Stimulated activated CD8-positive, alpha-beta memory T cell treated with anti-CD3 and anti-CD28 coated beads, Interleukin-4, amount 100 ng/mL, for 48 hours (primary cell): Measurements from ENCODE around the gene ZNF688.
"Not testable (repeated sequence)": the region's sequence is repeated elsewhere in the genome, so short reads cannot be mapped to it uniquely, and the experiment has no call there.

ENCODE experiments used
- DNase-seq: peaks from one replicate; pipeline ENCODE4 v3.0.0-alpha.2; 2020

Gene ZNF688

GRCh38 chr16:30555315-30556124 lies 16.0 kb downstream of the ZNF688 start:
- DNase-seq, result no peak

GRCh38 chr16:30554557-30555314 lies 16.8 kb downstream of the ZNF688 start:
- DNase-seq, result no peak

GRCh38 chr16:30553393-30553899 lies 18.1 kb downstream of the ZNF688 start:
- no peak for DNase-seq

- DNase-seq, result no peak
Measured at GRCh38 chr16:30552956-30553355, 18.6 kb downstream of the ZNF688 start.

- peak; percentile 73 for DNase-seq
Measured at GRCh38 chr16:30551781-30552180, 19.7 kb downstream of the ZNF688 start.

GRCh38 chr16:30548416-30549253 lies 22.9 kb downstream of the ZNF688 start:
- DNase-seq, result no peak

GRCh38 chr16:30546115-30546514 lies 25.4 kb downstream of the ZNF688 start:
- DNase-seq, result no peak

- DNase-seq, result no peak
Measured at GRCh38 chr16:30543067-30543466, 28.4 kb downstream of the ZNF688 start.

- DNase-seq, result no peak
Measured at GRCh38 chr16:30541502-30542329, 29.8 kb downstream of the ZNF688 start.

- not testable (repeated sequence) for DNase-seq
Measured at GRCh38 chr16:30540916-30541464, 30.5 kb downstream of the ZNF688 start.

- DNase-seq, result not testable (repeated sequence)
Measured at GRCh38 chr16:30539986-30540526, 31.5 kb downstream of the ZNF688 start.

- no peak for DNase-seq
Measured at GRCh38 chr16:30539000-30539964, 32.2 kb downstream of the ZNF688 start.

GRCh38 chr16:30536391-30537024 lies 35.0 kb downstream of the ZNF688 start:
- DNase-seq, result not testable (repeated sequence)

- DNase-seq, result peak; percentile 77
Measured at GRCh38 chr16:30535777-30536190, 35.7 kb downstream of the ZNF688 start.

GRCh38 chr16:30535106-30535776 lies 36.3 kb downstream of the ZNF688 start:
- DNase-seq, result no peak

- peak; percentile 93 for DNase-seq
Measured at GRCh38 chr16:30534368-30535105, 37.0 kb downstream of the ZNF688 start, which contains the start of gene ZNF747. Gene ZNF747, minus strand, starts transcription at chr16:30534858. Its CDS starts 179 bp downstream, at chr16:30534679.

GRCh38 chr16:30533748-30534367 lies 37.7 kb downstream of the ZNF688 start:
- peak; percentile 54 for DNase-seq

- no peak for DNase-seq
Measured at GRCh38 chr16:30533146-30533522, 38.4 kb downstream of the ZNF688 start.
